ENCODE results near the gene TEDC1.

Gene TEDC1

DNA sequence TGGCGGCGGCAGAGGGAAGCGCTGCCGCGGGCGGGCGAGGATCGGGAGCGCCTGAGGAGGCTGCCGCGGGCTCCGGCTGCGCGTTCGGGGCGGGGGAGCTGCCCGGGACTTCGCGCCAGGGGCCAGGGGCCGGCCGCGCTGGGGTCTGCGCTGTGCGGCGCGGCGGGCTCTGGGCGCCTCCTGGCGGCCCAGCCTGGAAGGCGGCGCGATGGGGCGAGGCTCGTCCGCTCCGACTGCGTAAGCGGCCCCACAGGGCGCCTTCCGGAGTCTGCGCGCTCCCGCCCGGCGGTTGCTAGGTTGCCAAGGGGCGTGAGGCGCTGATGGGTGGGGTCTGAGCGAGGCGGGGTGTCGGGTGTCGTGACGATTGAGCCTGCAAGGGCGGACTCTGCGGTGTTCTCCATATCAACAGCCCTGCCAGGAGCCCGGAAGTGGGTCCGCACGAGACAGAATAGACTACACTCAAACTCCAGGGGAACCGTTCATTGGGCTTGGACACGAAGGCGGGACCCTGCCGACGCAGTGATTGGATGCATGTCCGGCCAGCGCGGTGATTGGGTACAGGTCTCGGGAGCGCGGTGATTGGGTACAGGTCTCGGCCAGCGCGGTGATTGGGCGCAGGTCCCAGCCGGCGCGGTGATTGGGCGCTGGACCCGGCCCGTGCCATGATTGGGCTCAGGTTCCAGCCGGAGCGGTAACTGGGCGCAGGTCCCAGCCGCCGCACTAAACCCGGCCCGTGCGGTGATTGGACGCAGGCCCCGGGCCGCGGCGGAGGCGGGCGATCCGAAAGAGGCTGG lies at the start of gene TEDC1 (continued):
- TF ChIP-seq, protein P1, sequence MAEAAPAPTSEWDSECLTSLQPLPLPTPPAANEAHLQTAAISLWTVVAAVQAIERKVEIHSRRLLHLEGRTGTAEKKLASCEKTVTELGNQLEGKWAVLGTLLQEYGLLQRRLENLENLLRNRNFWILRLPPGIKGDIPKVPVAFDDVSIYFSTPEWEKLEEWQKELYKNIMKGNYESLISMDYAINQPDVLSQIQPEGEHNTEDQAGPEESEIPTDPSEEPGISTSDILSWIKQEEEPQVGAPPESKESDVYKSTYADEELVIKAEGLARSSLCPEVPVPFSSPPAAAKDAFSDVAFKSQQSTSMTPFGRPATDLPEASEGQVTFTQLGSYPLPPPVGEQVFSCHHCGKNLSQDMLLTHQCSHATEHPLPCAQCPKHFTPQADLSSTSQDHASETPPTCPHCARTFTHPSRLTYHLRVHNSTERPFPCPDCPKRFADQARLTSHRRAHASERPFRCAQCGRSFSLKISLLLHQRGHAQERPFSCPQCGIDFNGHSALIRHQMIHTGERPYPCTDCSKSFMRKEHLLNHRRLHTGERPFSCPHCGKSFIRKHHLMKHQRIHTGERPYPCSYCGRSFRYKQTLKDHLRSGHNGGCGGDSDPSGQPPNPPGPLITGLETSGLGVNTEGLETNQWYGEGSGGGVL (tag by site-specific recombination; IDR thresholded peaks at IDR 0.05) = no peak
- TF ChIP-seq ZNF529 (tag by site-specific recombination; IDR thresholded peaks at IDR 0.05; ENCODE audit: insufficient replicate concordance) = no peak
- TF ChIP-seq OSR2 (tag by site-specific recombination; IDR thresholded peaks at IDR 0.05) = no peak
- no peak for TF ChIP-seq ZNF132 (tag by site-specific recombination; IDR thresholded peaks at IDR 0.05; ENCODE audit: borderline replicate concordance)
- TF ChIP-seq TSHZ1 (tag by site-specific recombination; IDR thresholded peaks at IDR 0.05; ENCODE audit: borderline replicate concordance) = no peak
- TF ChIP-seq ZXDB (tag by site-specific recombination; IDR thresholded peaks at IDR 0.05) = peak; percentile 98
- no peak for TF ChIP-seq ZNF404 (tag by site-specific recombination; IDR thresholded peaks at IDR 0.05)
- TF ChIP-seq, protein P2, sequence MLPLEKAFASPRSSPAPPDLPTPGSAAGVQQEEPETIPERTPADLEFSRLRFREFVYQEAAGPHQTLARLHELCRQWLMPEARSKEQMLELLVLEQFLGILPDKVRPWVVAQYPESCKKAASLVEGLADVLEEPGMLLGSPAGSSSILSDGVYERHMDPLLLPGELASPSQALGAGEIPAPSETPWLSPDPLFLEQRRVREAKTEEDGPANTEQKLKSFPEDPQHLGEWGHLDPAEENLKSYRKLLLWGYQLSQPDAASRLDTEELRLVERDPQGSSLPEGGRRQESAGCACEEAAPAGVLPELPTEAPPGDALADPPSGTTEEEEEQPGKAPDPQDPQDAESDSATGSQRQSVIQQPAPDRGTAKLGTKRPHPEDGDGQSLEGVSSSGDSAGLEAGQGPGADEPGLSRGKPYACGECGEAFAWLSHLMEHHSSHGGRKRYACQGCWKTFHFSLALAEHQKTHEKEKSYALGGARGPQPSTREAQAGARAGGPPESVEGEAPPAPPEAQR (tag by site-specific recombination; IDR thresholded peaks at IDR 0.05) = no peak
- no peak for TF ChIP-seq ZNF175 (tag by site-specific recombination; IDR thresholded peaks at IDR 0.05)
- TF ChIP-seq ZNF610 (tag by site-specific recombination; IDR thresholded peaks at IDR 0.05; ENCODE audit: borderline replicate concordance) = 0 out of 2 replicates have a peak, but pooled peaks have one; percentile 43
- TF ChIP-seq ZNF776 (tag by site-specific recombination; IDR thresholded peaks at IDR 0.05; ENCODE audit: borderline replicate concordance) = no peak
- no peak for TF ChIP-seq ZNF138 (tag by site-specific recombination; IDR thresholded peaks at IDR 0.05; ENCODE audit: borderline replicate concordance)
- no peak for TF ChIP-seq ZNF350 (tag by site-specific recombination; IDR thresholded peaks at IDR 0.05)
- TF ChIP-seq ZNF654 (tag by site-specific recombination; IDR thresholded peaks at IDR 0.05; ENCODE audit: low read depth) = no peak
- TF ChIP-seq ZIC2 (tag by site-specific recombination; IDR thresholded peaks at IDR 0.05) = peak; percentile 62
- TF ChIP-seq, protein P3, sequence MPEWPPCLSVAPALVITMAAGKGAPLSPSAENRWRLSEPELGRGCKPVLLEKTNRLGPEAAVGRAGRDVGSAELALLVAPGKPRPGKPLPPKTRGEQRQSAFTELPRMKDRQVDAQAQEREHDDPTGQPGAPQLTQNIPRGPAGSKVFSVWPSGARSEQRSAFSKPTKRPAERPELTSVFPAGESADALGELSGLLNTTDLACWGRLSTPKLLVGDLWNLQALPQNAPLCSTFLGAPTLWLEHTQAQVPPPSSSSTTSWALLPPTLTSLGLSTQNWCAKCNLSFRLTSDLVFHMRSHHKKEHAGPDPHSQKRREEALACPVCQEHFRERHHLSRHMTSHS (tag by site-specific recombination; IDR thresholded peaks at IDR 0.05) = no peak
- TF ChIP-seq ZNF473 (tag by site-specific recombination; IDR thresholded peaks at IDR 0.05) = no peak
- TF ChIP-seq, protein P4, sequence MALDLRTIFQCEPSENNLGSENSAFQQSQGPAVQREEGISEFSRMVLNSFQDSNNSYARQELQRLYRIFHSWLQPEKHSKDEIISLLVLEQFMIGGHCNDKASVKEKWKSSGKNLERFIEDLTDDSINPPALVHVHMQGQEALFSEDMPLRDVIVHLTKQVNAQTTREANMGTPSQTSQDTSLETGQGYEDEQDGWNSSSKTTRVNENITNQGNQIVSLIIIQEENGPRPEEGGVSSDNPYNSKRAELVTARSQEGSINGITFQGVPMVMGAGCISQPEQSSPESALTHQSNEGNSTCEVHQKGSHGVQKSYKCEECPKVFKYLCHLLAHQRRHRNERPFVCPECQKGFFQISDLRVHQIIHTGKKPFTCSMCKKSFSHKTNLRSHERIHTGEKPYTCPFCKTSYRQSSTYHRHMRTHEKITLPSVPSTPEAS (tag by site-specific recombination; IDR thresholded peaks at IDR 0.05) = no peak
- TF ChIP-seq EGR2 (tag by site-specific recombination; IDR thresholded peaks at IDR 0.05; ENCODE audit: low read depth) = no peak
- no peak for TF ChIP-seq PRDM2 (tag by site-specific recombination; IDR thresholded peaks at IDR 0.05; ENCODE audit: borderline replicate concordance)
- peak; percentile 90; the same call in 1 of the 2 replicates for TF ChIP-seq IKZF3 (tag by site-specific recombination; IDR thresholded peaks at IDR 0.05)
- no peak for TF ChIP-seq ZNF146 (tag by site-specific recombination; IDR thresholded peaks at IDR 0.05)
